Measurements from ENCODE around the gene STRIP1.
"Not testable (repeated sequence)": the region's sequence is repeated elsewhere in the genome, so short reads cannot be mapped to it uniquely, and the experiment has no call there.

The STRIP1 gene

GRCh38 chr1:110008971-110009565 lies 25.4 kb upstream of the STRIP1 start:
- no peak for DNase-seq

- DNase-seq, result peak; percentile 67 to 73
These were observed 22.8 kb upstream of the STRIP1 start for GRCh38 chr1:110011527-110012041.

- no peak for DNase-seq
These were observed 22.2 kb upstream of the STRIP1 start for GRCh38 chr1:110012100-110012780.

GRCh38 chr1:110017792-110018191 lies 16.6 kb upstream of the STRIP1 start:
- no peak for DNase-seq

- no peak for DNase-seq
These were observed 16.0 kb upstream of the STRIP1 start for GRCh38 chr1:110018396-110018795.

- DNase-seq, result no peak
These were observed 14.7 kb upstream of the STRIP1 start for GRCh38 chr1:110019770-110020169.

- no peak for DNase-seq
These were observed 13.1 kb upstream of the STRIP1 start for GRCh38 chr1:110021285-110021684.

- DNase-seq, result no peak
These were observed 9.8 kb upstream of the STRIP1 start for GRCh38 chr1:110024613-110025012.

- DNase-seq, result not testable (repeated sequence)
These were observed 3.7 kb upstream of the STRIP1 start for GRCh38 chr1:110030687-110031086.

GRCh38 chr1:110032327-110032726 lies 2.1 kb upstream of the STRIP1 start:
- no peak for DNase-seq

- no peak for DNase-seq
These were observed 1.0 kb upstream of the STRIP1 start for GRCh38 chr1:110033421-110033820.

GRCh38 chr1:110034040-110034450 lies 379 bp upstream of the STRIP1 start:
- no peak for DNase-seq

- peak; percentile 29 to 59 for DNase-seq
These were observed 870 bp downstream of the STRIP1 start for GRCh38 chr1:110035236-110035752.

- DNase-seq, result no peak
These were observed 3.8 kb downstream of the STRIP1 start for GRCh38 chr1:110038271-110038670.

- no peak for DNase-seq
These were observed 5.2 kb downstream of the STRIP1 start for GRCh38 chr1:110039641-110040040.

- peak; percentile 52 to 82 for DNase-seq
These were observed 6.1 kb downstream of the STRIP1 start for GRCh38 chr1:110040548-110040947.

- no peak for DNase-seq
These were observed 8.6 kb downstream of the STRIP1 start for GRCh38 chr1:110043016-110043415.

- no peak for DNase-seq
These were observed 13.0 kb downstream of the STRIP1 start for GRCh38 chr1:110047463-110047862.

GRCh38 chr1:110048240-110048639 lies 13.8 kb downstream of the STRIP1 start:
- DNase-seq, result no peak

- DNase-seq, result no peak
These were observed 14.6 kb downstream of the STRIP1 start for GRCh38 chr1:110048923-110049601.

- DNase-seq, result no peak
These were observed 15.6 kb downstream of the STRIP1 start for GRCh38 chr1:110049801-110050601.

GRCh38 chr1:110050602-110051261 lies 16.3 kb downstream of the STRIP1 start:
- DNase-seq, result no peak

Measured in inflammatory macrophage (primary cell).